Fibroblast of skin of right quadriceps (primary cell): ENCODE data around the gene FAM13B.
A peak's percentile ranks its signal among the peaks of the same experiment; 100 is the strongest.
"Not testable (repeated sequence)": the region's sequence is repeated elsewhere in the genome, so short reads cannot be mapped to it uniquely, and the experiment has no call there.

Source experiments
- DNase-seq: peaks from one replicate; pipeline ENCODE4 v3.0.0-alpha.2; 2013

Gene FAM13B

DNA sequence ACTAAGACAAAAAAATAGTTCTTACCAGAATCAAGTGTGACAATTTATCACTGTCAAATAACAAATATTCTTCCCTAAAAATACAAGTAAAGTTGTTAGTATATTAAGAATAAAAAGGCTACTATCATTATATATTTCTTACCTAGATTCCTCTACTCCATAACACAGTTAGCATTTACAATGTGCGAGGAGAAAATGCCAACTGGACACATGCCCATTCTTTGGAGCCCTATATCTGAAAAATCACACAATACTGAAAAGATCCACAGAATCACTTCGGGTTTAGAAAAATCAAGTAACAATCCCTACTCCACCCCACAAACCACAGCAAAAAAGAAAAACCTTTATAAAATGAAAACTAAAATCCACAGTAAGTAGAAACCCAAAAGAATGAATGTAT, 72.7 kb downstream of the FAM13B start:
- DNase-seq: no peak

DNA sequence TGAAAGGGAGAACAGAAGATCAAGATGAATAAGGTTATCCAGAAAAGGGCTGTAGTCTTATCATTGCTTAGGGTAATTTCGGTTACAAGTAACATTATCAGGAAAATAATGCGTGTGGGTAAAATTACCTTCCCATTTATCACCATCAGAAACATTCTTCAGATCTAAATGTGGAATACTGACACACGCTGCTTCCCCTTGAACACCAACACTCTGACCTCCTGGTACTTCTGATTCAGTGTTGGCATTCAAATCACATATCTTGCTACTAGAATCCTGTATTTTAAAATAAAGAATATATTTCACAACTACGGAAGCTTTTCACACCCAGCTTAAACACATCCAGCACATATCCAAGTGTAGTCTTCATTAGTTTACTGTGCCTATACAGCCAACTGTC, 73.4 kb downstream of the FAM13B start:
- DNase-seq: no peak

DNA sequence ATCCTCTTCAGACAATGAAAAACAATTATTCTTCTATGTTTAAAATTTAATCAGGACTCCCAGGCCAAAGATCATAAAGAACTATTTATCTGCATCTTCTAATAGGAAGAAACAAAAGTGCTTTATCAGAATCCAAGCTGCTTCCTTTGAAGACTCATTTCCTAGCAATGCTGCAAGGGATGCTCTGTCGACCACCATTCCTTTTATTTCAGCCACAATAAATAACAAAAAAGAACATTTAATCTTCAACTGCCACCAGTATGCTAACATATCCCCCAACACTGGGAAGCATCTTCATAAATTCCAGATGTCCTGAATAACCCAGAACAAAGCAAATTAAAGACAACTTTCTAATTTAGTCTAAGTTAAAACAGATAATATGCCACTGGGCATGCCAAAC, 74.9 kb downstream of the FAM13B start:
- no peak for DNase-seq

DNA sequence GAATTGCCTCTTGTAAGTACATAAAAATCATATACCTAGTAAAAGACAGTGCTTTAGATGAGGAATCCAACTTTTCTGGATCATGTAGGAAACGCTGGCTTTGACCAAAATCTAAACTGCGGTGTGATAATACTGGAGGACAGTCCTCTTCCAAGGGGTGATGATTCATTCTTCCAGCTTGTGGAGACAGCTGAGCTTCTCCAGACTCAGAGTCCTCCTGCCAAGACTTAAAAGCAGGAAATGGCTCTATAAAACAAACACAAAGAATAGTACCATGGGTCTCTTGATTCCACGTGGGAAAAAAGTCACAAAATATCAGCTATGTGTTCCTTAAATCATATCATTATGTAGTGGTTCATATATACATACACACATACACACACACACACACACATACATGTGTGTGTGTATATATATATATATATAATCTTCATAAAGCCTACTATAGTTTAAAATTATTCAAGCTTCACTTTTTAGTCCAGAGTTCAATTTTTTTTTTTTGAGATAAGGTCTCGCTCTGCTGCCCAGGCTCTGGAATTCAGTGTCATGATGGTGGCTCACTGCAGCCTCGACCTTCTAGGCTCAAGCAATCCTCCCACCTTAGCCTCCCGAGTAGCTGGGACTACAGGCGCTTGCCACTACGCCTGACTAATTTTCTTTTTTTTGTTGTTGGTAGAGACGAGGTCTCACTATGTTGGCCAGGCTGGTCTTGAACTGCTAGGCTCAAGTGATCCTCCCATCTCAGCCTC, 78.6 kb downstream of the FAM13B start:
- DNase-seq: peak; percentile 83

DNA sequence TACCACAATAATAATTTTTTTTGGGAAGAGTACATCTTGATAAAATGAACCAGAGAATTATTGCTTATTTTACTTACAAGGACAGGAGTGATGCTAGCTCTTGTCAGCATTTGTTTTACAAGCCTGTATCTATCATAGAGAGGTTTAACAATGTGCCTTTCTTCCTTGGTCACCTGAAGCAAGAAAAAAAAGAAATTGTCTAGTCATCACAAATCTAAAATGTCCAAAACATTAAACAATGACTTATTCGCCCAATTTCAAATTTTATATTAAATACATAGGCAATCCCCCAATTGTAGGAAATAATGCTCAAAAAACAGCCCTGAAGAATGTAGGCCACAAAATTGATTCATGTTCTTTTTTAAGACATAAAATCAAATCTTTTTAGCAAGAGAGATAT, 87.1 kb downstream of the FAM13B start:
- DNase-seq: no peak

DNA sequence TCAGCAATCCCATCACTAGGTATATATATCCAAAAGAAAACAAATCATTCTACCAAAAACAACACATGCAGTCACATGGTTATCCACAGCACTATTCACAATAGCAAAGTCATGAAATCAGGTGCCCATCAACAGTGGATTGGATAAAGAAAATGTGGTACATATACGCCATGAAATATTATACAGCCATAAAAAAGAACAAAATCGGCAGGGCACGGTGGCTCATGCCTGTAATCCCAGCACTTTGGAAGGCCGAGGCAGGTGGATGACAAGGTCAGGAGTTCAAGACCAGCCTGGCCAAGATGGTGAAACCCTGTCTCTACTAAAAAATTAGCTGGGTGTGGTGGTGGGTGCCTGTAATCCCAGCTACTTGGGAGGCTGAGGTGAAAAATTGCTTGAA, 88.6 kb downstream of the FAM13B start:
- not testable (repeated sequence) for DNase-seq

DNA sequence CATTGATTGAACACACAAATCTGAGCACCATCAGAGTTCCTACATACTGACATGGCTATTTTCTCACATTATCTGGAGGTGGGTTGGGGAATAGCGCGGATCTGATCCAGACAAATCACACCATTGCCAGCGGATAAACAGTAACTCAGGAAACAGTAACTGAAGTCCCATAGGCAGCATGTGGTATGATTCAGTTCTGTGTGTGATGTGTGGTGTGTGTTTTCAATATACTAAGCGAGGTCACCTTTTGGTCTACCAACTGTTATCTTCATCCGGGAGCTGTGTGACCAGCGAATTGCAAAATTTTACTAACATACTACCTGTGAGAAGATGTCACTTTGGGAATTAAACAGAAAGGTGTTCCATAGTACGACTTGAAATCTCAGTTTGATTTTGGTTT, 93.5 kb downstream of the FAM13B start:
- no peak for DNase-seq

DNA sequence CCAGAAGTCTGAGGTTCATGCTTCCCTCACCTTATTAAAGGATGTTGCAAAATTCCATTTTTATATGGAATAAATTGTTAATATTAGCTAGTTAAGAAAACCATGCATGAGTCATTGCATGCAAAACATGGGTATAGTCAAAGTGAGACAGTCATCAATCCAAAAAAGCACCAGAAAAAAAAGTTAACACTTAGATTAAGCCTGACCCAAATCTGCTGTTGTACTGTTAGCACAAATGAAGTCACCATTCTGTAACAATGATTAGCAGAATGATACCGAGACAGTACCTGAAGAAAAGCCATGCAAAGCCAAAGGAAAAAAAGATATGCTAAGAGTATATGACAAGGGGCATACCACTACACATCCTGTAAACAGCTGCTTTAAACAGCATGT, 94.1 kb downstream of the FAM13B start:
- no peak for DNase-seq

DNA sequence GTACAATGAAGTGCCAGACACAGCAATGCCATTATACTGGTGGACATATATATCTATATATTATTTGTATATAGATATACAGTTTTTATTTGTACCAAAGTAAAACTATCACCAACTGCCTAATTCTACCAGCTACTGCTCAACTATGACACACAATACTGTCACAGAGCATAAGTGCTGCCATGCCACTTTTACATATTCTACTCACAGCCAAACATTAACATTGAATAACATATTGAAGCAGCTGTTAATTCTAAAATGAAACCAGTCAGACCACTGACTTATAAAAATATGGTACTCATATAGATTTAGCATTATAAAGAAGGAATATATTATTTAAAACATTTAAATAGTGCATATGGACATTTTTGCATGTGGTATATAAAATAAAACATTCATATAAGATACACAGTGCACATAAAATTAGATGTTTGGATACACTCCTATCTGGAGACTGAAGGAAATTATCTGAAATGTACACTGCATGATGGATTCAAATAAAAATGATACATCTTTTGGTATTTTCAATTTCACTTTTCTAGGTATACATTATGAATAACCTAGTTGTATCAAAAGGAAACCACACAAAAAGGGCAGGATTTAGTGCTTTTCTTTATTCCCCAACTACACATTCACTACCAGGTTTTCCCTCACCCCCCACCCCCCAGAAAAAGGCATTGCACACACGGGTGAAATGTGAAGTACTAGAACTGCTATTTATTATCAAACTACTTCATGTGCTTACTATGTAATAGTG, 94.7 kb downstream of the FAM13B start:
- no peak for DNase-seq

DNA sequence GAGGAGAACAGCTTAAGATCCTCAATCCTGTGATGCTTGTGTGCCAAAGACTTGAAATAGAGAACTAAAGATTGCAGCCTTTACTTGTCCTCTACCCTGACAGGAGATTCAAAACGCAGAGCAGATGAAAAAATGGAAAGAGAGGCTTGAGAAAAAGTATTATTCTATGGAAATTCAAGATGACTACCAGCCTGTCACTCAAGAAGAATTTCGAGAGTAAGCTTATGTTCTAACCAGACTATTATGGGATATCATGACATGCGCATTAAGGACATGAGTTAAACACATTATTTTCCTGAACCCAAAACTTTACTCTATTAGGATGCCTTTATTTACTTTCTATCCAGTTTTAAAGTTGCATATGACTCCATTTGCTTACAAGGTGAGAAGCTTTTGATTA, 97.2 kb downstream of the FAM13B start:
- no peak for DNase-seq

DNA sequence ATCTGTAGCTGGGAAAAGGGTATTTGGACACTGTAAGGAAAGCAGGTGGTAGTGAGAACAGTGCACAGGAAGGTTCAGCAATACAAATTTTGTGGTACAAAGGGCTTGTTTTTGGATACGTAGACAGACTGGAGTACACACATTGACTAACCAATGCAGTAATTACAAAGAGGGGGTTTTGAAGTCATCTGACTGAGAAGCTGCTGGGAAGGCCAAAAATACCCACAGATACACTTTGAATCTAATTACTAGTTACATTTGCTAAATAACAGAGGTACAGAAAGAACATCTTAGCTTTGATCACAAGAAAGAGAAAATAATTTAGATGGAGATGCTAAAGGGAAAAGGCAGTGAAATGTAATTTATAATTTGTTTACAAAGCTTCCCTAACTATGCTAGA, 97.7 kb downstream of the FAM13B start:
- no peak for DNase-seq

DNA sequence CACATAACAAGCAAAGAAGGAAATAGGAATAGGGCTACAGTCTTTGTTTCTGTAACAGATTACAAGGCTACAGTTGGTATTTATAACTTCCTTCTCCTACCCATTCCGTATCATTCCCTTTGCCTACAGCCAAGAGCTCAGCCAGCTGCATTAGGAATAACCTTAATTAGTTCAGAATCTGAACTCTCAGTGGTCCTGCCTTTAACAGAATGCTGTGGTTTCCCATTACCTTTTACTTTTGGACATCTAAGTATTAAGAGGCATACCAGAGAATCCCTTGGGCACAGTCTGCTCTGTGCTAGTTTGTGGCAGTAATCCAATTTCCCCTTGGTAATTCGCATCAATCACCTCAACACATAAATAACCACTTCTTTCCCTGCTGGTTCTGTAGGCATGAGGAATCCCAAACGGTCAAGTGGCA, 99.4 kb downstream of the FAM13B start:
- peak; percentile 67 for DNase-seq

DNA sequence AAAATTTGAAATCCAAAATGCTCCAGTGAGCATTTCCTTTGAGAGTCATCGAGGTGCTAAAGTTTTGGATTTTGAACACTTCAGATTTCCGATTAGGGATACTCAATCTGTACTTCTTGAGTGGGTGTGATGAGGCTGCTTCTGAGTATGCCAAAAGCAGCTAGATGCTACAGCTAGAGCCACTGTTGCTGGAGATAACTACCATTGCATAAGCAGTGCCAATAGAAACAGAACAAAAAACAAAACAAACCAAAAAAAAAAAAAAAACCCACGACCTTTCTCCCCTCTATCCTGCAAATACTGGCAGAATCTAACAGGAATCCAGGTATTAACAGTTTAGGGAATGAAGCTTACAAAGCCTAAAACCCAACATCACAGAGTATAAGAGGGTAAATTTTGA, 100.1 kb downstream of the FAM13B start:
- DNase-seq: no peak

DNA sequence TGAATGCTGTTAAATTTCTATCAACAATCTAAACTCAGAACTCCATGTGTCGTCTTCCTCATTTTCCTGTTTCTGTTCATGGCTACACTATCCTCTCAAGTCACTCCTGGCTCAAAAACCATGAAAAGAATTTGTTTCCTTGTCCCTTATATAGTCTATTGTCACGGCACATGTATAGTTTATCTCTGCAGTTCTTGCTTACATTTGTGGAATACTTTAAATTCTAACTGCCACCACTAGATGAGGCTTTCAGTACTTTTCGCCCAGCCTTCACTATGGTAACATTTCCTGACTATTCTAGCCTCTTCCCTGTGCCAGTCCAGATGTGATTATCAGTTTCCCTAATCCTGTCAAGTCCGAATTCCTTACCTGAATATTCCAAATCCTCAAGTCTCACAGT, 109.0 kb downstream of the FAM13B start:
- peak; percentile 8 for DNase-seq

DNA sequence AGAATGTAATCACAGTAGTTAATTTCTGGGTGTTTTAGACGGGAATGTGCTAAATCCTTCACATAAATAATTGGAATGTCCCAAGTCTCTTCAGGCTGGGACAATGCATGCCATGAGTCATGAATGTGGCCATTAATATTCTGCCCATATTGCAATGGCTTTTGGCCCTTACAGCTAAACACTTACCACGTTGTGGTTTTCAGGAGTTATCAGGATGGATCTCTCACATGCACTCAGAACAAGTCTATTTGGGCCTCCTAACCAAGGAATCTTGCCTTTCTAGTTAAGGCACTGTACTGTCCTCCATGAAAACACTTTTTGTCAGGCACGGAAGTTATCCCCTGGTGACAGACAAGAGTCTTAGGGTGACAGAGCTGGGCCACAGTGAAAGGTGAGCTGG, 110.9 kb downstream of the FAM13B start:
- DNase-seq: peak; percentile 63

DNA sequence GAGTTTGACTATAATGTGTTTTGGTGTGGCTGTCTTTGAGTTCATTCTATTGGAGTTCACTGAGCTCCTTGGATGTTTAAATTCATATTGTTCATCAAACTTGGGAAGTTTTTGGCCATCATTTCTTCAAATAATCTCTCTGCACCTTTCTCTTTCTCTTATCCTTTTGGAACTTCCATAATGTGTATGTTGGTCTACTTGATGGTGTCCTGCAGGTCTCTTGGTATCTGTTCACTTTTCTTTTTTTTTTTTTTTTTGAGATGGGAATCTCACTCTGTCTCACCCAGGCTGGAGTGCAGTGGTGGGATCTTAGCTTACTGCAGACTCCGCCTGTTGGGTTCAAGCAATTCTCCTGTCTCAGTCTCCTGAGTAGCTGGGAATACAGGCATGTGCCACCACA, 116.0 kb downstream of the FAM13B start:
- DNase-seq: no peak

DNA sequence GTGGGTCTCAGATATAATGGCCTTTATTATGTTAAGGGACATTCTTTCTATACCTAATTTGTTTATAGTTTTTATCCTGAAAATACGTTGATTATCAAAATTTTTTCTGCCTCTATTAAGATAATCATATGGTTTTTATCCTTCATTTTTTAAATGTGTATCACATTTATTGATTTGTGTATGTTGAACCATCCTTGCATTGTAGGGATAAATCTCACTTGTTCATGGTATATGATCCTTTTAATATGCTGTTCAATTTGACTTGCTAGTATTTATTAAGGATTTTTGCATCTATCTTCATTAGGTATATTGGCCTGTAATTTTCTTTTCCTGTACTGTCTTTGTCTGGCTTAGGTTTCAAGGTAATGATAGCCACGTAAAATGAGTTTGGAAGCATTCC, 118.1 kb downstream of the FAM13B start:
- no peak for DNase-seq

DNA sequence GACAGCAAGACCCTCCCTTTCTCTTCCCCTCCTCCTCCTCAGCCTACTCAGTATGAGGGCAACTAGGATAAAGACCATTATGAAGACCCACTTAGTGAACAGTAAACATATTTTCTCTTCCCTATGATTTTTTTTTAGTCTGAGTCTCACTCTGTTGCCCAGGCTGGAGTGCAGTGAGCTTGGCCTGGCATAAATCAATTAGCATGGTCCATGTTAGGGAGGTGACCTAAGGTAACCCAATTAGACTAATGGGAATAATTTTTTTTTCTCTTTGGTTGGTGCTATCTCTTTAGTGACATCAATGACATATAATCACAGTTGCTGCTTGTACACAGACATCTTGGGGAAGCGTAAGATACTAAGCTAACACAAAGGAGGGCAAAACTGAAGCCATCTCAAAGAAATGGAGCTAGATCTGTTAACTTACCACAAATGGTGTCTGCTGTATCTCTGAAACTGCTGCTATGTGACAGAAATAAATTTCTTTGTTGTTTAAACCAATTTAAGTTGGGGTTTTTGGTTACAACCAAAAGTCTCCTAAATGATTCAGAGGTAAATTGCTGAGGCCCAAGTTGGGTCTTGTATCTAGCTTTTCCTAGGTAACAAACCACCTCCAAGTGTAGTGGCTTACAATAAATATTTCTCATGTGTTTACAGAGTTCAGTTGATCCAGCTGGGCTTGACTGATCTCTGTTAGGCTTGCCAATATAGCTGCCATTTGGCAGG, 130.3 kb downstream of the FAM13B start:
- DNase-seq: no peak

DNA sequence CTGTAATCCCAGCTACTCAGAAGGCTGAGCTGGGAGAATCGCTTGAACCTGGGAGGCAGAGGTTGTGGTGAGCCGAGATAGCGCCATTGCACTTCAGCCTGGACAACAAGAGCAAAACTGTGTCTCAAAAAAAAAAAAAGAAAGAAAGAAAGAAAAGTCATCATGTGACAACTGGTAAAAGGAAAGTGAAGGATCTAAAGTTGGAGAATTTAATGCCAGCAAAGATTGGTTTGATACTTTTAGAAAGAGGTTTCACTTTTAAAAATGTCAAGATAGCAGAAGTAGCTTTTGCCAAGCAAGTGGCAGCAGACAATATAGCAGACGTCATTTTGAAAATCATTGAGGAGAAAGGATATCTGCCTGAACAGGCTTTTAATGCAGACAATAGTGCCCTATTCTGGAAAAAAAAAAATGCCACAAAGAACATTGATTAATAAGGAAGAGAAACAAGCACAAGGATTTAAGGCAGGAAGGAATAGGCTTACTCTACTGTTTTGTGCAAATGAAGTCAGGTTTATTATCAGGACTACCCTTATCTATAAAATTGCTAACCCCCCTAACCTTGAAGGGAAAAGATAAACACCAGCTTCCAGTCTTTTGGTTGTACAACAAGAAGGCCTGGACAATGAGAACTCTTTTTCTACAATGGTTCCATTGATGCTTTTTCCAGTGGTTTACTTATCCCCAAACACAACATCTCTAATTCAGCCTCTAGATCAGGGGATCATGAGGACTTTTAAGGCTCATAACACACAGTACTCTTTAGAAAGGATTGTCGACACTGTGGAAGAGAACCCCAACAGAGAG, 131.7 kb downstream of the FAM13B start:
- DNase-seq: no peak

DNA sequence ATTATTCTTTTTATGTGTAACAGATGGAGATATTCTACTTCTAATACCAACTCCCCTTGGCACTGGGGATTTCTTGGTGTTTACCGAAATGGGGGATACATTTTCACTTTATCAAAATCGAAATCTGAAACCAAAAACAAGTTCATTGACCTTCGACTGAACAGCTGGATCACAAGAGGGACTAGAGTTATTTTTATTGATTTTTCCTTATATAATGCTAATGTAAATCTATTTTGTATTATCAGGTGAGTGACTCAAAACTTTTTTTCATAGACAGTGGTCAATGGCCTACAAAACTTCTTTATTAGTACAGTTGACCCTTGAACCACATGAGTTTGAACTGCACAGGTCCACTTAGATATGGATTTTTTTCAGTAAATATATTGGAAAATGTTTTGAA, 133.4 kb downstream of the FAM13B start:
- DNase-seq: no peak

DNA sequence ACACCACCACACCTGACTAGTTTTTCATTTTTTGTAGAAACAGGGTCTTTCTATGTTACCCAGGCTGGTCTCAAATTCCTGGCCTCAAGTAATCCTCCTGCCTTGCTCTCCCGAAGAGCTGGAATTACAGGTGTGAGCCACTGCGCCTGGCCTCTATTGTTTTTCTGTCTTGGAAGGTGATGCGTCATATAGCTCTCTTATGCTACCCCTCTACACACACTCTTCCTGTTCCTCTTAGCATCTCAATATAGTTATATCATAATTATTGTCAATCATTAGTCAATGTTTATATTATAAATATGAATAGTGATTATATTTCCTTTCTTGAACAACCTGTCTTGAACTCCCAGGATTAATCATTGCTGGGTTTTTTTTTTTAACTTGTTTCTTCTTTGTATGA, 136.3 kb downstream of the FAM13B start:
- DNase-seq: no peak

DNA sequence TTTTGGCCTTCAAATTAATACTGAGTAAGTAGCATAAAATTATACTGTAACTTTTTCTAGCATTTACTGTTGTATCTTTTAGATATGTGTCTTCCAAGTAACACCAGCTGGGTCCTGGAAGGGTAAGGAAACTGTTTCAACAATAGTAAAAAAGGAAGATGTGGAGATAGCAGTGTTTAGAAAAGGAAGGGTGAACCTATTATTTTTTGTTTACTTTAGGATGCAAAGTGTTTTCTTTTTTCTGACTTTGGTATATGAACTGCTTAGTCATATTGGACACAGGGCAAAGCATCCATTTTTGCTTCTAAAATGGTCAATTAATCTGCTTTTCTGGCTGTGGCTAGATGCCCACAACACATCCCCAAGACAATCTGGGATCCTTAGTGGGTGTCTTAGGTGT, 138.3 kb downstream of the FAM13B start:
- DNase-seq: no peak

DNA sequence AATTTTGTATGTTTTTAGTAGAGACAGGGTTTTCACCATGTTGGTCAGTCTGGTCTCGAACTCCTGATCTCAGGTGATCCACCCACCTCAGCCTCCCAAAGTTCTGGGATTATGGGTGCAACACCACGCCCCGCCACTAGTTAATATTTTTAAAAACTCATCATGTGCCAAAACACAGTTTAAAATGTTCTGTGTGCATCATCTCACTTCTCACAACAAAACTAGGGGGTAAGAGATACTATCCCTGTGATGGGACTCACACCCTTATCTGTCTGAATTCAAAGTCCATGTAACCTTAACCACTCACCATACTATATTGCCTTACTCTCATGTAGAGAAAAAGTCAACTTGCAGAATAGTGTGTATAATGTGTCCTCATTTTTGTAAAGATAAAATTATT, 141.0 kb downstream of the FAM13B start:
- DNase-seq: no peak
